Stomach (tissue), 4 donors: ENCODE results near the gene DLL4.

Source experiments
- POLR2A ChIP-seq, 4 donors: fragments of 450-650 bp; IDR thresholded peaks; one replicate each; pipeline ENCODE4 v1.6.1; 2016; ENCODE audit warnings: antibody characterized with exemption in 4 of 4, control low read depth in 2 of 4, mild to moderate bottlenecking in 1 of 4, moderate library complexity in 1 of 4
- POLR2AphosphoS5 ChIP-seq, 3 donors: sonication (generic); formaldehyde crosslinking; IDR thresholded peaks; one replicate each; pipeline ENCODE4 v1.6.1; 2016; ENCODE audit warnings: antibody characterized with exemption in 3 of 3

DNA sequence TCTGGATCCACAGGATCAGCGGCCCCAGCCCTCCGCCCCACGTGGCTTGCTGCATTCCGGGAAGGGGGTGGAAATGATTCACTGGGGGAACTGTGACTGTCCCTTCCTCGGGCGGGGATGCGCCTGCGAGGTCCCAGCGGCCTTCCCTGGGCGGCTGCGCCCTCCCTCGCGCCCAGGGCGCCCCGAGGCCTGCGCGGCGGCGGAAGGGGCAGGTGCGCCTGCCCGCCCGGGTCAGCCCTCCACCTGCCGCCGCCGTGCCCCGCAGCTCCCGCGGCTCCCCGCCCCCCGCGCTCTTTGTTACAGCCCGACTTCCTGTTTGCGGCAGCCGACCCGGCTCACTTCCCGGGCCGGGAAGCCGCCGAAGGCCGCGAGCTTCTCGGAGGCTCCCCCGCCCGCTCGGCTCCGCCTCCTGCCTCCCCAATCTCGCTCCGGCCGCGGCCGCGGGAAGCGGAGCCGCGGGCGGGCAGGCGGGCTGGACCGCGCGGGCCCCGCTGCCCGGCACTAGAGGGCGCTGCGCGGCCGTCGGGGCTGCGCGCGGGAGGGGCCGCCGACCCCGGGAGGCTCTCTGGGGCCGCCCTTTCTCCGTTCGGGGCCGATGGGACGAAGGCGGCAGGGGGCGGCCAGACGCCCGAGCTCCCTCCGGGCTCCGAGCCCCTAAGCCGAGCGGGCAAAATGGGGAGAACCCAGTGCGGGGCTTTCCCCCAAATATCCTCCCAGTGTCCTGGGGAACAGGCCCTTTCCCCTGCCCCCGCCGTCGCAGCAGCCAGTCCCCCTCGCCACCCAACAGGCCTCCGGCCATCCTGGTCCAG is 12.6 kb downstream of the DLL4 start:
- TF ChIP-seq POLR2AphosphoS5 (IDR thresholded peaks at IDR 0.05): peak in 1 of 3 donors; percentile 47
- TF ChIP-seq POLR2A (IDR thresholded peaks at IDR 0.05): no peak
